Measurements from ENCODE around the gene SH3RF3.

Gene SH3RF3

DNA sequence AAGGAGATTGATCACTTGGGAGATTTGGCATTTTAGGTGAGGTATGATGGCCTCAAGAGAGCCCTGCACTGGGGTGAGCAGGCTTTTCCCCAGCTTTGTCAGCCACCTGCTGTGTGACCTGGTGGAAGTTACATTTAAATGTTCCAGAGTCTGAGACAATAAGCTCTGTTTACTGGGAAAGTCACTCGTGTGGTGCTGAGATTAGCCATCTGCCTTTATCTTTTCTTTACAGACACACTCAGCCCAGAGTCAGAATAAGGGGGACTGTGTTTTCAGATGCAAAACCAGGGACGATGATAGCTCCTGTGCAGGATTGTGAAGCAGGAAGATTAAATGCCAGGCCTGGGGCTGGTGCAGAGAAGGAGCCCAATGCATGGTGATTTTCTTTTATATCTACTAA, 47.9 kb downstream of the SH3RF3 start:
- DNase-seq (ENCODE audit: low read depth in 2 of 2, low spot score in 1 of 2): no peak

DNA sequence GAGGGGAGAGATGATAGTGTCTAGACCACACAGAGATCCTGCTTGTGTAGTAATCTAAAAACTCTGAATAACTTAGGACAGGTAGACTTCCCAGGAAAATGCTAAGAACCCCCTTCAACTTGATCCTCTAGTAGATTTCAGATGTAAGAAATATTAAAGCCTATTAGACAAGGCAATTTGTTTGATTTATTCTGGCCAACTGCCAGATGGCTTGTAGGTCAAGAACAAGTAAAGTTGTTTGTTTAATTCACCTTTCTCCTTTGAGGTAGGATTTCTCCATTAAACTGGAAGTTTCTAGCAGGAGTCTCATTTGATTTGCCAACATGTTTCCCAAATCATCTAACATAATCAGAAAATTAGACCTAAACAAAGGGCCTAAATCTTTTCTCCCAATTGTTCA, 48.6 kb downstream of the SH3RF3 start:
- no peak for DNase-seq (ENCODE audit: low read depth in 2 of 2, low spot score in 1 of 2)

DNA sequence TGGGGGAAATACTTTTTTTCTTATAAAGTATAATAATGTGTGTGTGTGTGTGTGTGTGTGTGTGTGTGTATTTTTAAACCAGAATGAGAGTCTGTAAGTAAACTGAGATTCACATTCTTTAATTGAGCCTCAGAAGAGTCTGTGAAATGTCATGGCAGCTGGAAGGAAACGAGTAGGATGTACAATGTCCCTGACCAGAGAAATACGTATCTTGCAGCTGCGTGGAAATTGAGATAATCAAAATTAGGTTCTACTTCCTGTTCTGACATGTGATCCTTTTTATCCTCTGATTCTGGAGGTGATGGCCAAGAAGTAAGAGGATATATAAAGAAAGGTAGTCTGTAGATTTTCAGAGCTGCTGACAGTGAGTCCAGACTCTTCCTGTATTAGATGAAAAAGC, 50.0 kb downstream of the SH3RF3 start:
- DNase-seq (ENCODE audit: low read depth in 2 of 2, low spot score in 1 of 2): no peak

DNA sequence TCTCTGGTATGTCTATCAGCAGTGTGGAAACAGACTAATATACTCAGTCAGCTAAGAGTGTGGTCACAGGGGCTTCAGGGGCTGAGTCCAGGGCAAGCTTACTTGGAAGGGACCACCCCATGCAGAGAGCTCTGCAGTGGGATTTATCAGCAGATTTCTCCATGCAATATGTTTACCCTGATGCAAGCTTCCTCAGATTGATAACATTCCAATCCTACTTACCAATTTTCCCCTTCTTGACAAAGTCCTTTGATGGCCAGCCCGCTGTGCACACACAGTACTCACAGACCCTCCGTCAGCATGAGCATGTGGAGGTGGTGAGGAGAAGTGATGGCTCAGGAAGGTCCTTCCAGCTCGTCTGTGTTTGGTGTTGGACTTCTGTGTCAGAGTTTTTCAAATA, 51.8 kb downstream of the SH3RF3 start:
- no peak for DNase-seq (ENCODE audit: low read depth in 2 of 2, low spot score in 1 of 2)

GRCh38 chr2:109182426-109182825, 53.4 kb downstream of the SH3RF3 start:
- no peak for DNase-seq (ENCODE audit: low read depth in 2 of 2, low spot score in 1 of 2)

GRCh38 chr2:109183871-109184270, 54.9 kb downstream of the SH3RF3 start:
- DNase-seq (ENCODE audit: low read depth in 2 of 2, low spot score in 1 of 2): no peak

- no peak for DNase-seq (ENCODE audit: low read depth in 2 of 2, low spot score in 1 of 2)
Observed at GRCh38 chr2:109184368-109184767, 55.4 kb downstream of the SH3RF3 start.

DNA sequence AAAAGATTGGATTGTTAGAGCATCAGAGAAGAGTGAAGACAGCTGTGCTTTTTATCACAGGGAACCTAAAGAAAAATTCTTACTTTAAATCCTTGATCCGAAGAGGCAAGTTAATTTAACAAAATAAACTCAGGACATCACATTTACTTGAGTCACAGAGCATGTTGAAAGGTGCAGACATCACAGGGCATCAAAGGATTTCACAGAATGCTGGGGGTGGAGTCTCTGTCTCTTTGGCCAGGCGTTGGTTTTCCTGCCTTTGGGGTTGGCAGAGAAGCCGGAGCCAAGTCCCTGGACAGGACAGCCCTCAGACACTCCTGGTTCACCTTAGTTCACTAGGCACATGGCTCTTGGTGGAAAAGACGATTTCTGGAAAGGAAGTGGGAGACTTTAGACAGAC, 56.3 kb downstream of the SH3RF3 start:
- DNase-seq (ENCODE audit: low read depth in 2 of 2, low spot score in 1 of 2): no peak

- DNase-seq (ENCODE audit: low read depth in 2 of 2, low spot score in 1 of 2): no peak
Observed at GRCh38 chr2:109185821-109186570, 57.0 kb downstream of the SH3RF3 start.

GRCh38 chr2:109186656-109187250, 57.7 kb downstream of the SH3RF3 start:
- no peak for DNase-seq (ENCODE audit: low read depth in 2 of 2, low spot score in 1 of 2)

DNA sequence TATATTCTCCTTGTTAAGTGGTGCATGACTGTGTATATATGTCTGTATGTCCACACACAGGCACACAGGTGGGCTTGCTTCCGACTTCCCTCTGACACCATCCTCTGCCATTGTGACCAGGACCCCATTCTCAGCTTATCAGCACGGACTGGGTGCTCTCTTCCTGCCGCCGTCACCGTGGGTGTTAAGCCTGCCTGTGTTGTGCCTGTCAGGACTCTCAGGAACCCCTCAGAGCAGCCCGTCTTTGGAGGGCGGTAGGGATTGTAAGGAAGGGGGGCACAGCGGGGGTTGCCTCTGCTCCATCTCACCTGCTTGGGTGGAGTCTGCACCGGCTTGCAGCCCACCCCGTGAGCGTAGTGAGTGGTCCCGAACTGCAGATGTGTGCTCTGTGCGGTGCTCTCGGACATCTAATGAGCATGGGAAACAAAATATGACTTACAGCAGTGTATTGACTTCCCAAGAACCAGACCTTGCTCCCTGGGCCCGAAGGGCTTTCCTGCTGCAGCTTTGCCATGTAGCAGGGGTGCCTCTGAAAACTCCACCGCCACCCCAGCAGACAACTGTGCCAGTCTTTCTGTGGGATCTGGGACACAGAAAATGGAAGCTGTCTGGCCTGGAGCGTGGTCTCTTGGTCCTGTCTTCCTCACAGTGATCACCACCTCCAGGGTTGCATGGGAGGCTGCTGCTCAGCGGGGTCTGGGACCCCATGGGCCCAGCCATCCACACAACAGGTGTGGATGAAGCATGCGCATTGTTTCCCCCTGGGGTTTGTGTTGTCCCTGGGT, 58.9 kb downstream of the SH3RF3 start:
- DNase-seq (ENCODE audit: low read depth in 2 of 2, low spot score in 1 of 2): no peak

- DNase-seq (ENCODE audit: low read depth in 2 of 2, low spot score in 1 of 2): no peak
Observed at GRCh38 chr2:109188496-109188890, 59.5 kb downstream of the SH3RF3 start.

DNA sequence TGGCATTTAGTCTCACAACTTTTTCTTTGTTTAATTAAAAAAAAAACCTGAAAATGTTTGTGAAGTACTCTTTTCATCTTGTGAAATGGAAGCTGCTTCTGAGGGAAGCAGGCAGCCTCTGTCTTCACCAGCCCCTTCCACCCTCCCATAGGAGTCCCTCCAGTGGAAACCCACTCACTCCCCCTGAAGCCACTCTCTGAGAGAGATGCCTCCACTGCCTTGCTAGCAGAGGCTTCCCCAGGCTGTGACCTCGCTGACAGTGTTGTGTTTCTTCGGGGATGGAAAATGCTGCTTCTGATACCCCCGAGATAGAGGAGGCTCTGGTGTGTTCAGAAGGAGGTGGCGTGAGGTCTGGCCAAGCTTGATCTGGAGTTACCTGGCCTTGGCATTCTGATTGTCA, 59.9 kb downstream of the SH3RF3 start:
- no peak for DNase-seq (ENCODE audit: low read depth in 2 of 2, low spot score in 1 of 2)

GRCh38 chr2:109189751-109190150, 60.7 kb downstream of the SH3RF3 start:
- DNase-seq (ENCODE audit: low read depth in 2 of 2, low spot score in 1 of 2): no peak

GRCh38 chr2:109193807-109194619, 65.0 kb downstream of the SH3RF3 start:
- DNase-seq (ENCODE audit: low read depth in 2 of 2, low spot score in 1 of 2): no peak

DNA sequence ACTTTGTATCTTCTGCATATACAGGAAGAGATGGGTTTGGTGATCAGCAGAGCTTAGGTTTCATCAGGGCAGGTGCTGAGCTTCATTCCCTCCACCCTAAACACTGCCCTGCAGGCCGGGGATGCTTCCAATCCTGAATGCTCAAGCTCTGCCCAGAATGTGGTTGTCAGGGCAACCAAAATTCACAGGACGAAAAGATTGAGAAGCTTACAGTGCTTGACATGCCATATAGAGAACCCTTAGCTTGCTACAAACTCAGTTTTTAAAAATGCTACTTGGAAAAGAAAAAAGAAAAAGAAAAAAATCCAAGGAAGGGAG, 65.6 kb downstream of the SH3RF3 start:
- DNase-seq (ENCODE audit: low read depth in 2 of 2, low spot score in 1 of 2): no peak

DNA sequence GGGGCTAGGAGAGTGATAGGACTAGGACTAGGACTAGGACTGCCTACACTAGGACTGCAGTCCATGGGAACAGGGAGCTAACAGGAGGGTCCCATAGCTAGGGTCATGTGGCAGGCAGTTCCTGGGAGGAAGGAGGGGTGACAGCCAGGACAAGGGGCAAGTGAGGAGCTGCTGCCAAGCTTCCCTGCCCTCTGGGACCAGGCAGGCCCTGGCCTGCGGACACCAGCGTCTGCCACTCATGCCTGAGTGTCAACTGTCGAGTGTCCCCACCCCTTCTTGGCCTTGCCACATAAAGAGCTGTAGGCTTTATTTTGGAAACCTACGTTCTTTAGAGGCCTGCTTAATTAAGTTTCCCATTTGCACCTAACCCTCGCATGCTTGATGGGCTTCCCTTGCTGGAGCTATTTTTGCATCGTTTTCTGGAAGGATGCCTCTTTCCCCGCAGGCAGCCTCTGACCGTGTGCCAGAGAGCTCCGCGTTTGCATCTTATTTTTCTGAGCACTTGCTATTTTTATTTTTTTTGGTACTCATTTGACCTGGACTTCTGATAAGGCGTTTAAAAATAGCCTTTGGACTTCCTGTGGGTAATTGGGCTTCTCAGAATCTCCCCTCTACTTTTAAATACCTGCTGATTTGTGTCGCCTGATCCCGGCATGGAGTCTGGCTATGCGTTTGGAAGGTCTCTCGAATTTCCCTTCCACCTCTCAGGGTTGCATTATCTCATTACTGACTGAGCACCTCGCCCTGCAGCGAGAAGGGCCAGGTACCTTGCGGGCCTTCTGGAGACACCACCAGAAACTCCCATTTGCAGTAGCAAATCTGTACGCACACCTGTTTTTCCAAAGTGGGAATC, 66.4 kb downstream of the SH3RF3 start:
- DNase-seq (ENCODE audit: low read depth in 2 of 2, low spot score in 1 of 2): no peak

DNA sequence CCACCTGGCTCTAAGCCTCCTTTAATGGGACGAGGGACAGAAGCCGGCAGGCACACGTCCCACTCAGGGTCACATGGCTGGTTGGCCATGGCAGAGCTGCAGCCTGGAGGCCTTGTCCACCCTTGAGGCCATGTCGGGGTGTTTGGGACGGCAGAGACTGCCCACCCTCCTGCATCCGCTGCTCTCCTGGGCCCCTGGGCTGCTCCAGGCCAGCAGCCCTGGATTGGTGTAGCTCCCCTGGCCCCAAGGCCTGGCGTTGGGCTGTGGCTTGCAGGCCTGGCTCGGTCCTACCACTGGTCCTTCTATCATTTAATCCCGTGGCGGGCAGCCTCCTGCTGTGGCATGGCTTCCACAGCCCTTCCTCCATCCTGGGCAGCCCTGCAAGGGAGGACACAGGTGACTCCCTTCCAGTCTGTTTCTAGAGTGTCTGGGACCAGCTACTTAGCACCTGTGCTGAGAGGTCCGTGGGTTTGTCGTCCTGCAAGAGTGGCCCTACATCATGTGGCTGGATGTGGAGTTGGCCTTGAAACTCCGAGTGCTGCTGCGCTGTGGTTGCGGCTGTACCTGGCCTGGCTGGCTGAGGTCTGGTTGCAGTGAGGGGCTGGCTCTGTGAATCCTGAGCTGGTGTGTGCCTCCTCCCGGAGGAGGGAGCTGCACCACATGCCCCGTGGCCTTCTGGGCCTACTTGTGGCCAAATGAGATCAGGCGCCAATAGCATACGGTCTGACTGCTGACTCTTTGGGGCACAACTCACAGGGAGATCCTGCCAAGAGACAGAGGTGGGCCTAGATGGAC, 67.3 kb downstream of the SH3RF3 start:
- DNase-seq (ENCODE audit: low read depth in 2 of 2, low spot score in 1 of 2): no peak

DNA sequence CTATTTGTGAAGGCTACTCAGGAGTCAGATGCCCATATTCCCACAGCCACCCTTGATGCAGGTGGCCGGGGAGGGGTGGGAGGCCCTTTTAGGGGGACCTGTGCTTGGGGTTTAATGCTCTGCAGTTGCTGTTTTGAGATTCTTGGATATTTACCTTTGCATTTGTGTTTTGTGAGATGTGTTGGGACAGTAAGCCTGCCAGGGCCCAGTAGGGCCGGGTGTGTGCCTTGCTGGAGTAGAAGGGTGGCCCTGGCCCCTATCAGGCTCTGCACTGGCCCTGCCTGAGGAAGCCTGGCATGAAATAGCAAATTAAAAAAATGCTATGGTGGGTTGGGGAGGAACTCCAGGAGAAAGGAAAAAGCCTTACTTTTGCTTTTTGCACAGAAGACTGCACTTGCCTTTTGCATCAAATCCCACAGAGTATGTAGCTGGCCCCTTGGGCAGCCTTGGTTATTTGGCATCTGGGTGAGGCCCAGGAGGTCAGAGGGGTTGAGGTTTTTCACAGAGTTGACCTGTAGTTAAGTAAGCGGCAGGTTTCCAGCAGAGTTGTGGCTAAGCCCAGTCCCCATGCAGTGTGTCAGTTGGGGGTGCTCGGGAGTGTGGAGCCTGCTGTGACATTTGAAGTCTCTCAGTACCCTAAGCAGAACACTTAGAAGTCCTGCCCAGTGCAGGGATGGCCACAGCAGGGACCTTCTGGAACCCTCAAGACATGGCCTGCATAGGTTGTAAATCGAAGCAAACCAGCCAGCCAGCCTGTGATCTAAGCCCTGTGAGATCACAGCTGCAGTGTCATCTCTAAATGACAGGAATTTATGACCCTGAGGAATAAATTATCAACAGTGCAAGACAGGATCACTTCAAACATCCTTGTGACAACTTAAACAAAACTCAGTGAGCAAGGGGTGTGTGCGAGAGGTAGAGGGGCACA, 68.8 kb downstream of the SH3RF3 start:
- no peak for DNase-seq (ENCODE audit: low read depth in 2 of 2, low spot score in 1 of 2)

Data from stimulated activated CD8-positive, alpha-beta memory T cell treated with anti-CD3 and anti-CD28 coated beads, Interleukin-4, amount 100 ng/mL, for 4 hours (primary cell).